Activated CD8-positive, alpha-beta T cell treated with anti-CD3 and anti-CD28 coated beads for 36 hours (primary cell): ENCODE results near the gene DDX47. TPM values are rescaled to one million over a fixed set of nuclear protein-coding genes. Genes with fewer than 3 reads are reported as not detected.

ENCODE experiments used
- ATAC-seq: fragments of 200-7000 bp; cut with Tn5 transposase; one replicate; pipeline ENCODE4 v1.10.0; 2021; ENCODE audit warnings: mild to moderate bottlenecking, moderate library complexity
- CTCF ChIA-PET: fragments of 350-600 bp; sonication (Branson Sonifier 250); formaldehyde crosslinking; loops from one replicate; lab custom pipeline; 2021; ENCODE audit warnings: antibody characterized with exemption; lab: Charles Lee
- POLR2A ChIA-PET: fragments of 350-600 bp; sonication (Branson Sonifier 250); formaldehyde crosslinking; loops from one replicate; lab custom pipeline; 2021; ENCODE audit warnings: antibody characterized with exemption; lab: Charles Lee
- DNase-seq: peaks from one replicate; pipeline ENCODE4 v3.0.0-alpha.2; 2020
- H3K27ac Mint-ChIP-seq: one replicate; pipeline ENCODE4 v1.8.0; 2021; ENCODE audit warnings: mild to moderate bottlenecking, mixed read lengths
- H3K27me3 Mint-ChIP-seq: one replicate; pipeline ENCODE4 v1.8.0; 2021; ENCODE audit warnings: mixed read lengths
- H3K36me3 Mint-ChIP-seq: one replicate; pipeline ENCODE4 v1.8.0; 2021; ENCODE audit warnings: low read depth, mixed read lengths
- H3K4me1 Mint-ChIP-seq: one replicate; pipeline ENCODE4 v1.8.0; 2021; ENCODE audit warnings: low read depth, mixed read lengths
- H3K4me3 Mint-ChIP-seq: one replicate; pipeline ENCODE4 v1.8.0; 2021; ENCODE audit warnings: mild to moderate bottlenecking, moderate library complexity, mixed read lengths
- H3K9me3 Mint-ChIP-seq: one replicate; pipeline ENCODE4 v1.8.0; 2021; ENCODE audit warnings: mixed read lengths
- intact Hi-C: fragments of 100-400 bp; cut with micrococcal nuclease; formaldehyde crosslinking; loops from one replicate; pipeline ENCODE4 v1.10.0; 2022
- total RNA-seq, 2 experiments: library from RNA; stranded (reverse); gene quantifications; one replicate each; pipeline ENCODE4 v1.2.3, GENCODE V29; 2021
- TF ChIP-seq, protein P1 (sequence below): fragments of 200-600 bp; IDR thresholded peaks from one replicate; pipeline ENCODE4 v1.8.0; 2022; ENCODE audit warnings: antibody characterized with exemption, mild to moderate bottlenecking

Gene DDX47
- total RNA-seq, 2 experiments from 2014 or later, result 86.0 to 96.9 TPM

DNA sequence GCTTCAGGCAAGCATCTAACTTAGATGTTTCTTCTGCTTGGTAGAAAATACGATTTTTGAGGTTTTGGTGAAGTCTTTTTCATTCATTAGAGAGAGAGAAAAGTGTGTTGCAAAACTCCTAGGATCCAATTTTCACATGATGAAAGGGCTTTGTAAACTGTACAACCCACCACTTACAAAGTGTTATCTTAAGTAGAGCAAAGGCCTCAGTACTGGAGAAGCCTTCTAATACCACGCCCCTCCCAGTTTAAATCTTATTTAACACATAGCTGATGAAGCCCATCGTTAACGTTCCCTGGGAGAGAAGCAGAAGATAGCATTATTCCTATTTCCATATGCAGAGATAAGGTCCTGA lies 26.8 kb upstream of the DDX47 start:
- peaks cover 2% of the 10 kb centered on the region for H3K36me3 Mint-ChIP-seq
- POLR2A ChIA-PET, result interaction anchor here (0.6 to 2.3 kb wide), 3 partner anchors 50 to 429 kb away, joined by 3 to 12 read pairs (median 6); partner anchors contain the start of gene BORCS5
- DNase-seq (no peak), ATAC-seq (no peak)
- peak overlapping the region; percentile 86 for H3K4me3 Mint-ChIP-seq
- TF ChIP-seq, protein P1, sequence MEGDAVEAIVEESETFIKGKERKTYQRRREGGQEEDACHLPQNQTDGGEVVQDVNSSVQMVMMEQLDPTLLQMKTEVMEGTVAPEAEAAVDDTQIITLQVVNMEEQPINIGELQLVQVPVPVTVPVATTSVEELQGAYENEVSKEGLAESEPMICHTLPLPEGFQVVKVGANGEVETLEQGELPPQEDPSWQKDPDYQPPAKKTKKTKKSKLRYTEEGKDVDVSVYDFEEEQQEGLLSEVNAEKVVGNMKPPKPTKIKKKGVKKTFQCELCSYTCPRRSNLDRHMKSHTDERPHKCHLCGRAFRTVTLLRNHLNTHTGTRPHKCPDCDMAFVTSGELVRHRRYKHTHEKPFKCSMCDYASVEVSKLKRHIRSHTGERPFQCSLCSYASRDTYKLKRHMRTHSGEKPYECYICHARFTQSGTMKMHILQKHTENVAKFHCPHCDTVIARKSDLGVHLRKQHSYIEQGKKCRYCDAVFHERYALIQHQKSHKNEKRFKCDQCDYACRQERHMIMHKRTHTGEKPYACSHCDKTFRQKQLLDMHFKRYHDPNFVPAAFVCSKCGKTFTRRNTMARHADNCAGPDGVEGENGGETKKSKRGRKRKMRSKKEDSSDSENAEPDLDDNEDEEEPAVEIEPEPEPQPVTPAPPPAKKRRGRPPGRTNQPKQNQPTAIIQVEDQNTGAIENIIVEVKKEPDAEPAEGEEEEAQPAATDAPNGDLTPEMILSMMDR, result no peak
- CTCF ChIA-PET, result interaction anchor here (1.3 to 6.7 kb wide), 6 partner anchors 10 to 130 kb away, joined by 3 to 108 read pairs (median 29); partner anchors contain the start of gene DDX47
- no peaks in the 10 kb centered on the region for H3K9me3 Mint-ChIP-seq
- peaks cover 36% of the 10 kb centered on the region for H3K4me1 Mint-ChIP-seq
- intact Hi-C loops, result no loop called here
- H3K27me3 Mint-ChIP-seq, result no peaks in the 10 kb centered on the region
- peak overlapping the region; percentile 76 for H3K27ac Mint-ChIP-seq

DNA sequence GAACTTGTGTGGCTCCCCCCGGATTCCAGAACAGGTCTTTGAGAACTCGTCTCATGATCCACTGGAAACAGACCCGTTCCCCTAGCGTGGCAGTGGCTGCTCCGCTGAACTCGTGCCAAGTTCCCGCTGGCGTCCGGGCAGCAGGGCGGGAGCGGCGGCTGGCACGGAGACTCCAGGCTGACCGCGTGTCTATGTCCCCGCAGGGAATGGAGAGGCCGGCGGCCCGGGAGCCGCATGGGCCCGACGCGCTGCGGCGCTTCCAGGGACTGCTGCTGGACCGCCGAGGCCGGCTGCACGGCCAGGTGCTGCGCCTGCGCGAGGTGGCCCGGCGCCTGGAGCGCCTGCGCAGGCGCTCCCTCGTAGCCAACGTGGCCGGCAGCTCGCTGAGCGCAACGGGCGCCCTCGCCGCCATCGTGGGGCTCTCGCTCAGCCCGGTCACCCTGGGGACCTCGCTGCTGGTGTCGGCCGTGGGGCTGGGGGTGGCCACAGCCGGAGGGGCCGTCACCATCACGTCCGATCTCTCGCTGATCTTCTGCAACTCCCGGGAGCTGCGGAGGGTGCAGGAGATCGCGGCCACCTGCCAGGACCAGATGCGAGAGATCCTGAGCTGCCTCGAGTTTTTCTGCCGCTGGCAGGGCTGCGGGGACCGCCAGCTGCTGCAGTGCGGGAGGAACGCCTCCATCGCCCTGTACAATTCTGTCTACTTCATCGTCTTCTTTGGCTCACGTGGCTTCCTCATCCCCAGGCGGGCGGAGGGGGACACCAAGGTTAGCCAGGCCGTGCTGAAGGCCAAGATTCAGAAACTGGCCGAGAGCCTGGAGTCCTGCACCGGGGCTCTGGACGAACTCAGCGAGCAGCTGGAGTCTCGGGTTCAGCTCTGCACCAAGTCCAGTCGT lies 26.2 kb upstream of the DDX47 start:
- intact Hi-C loops, result no loop called here
- peak overlapping the region; percentile 86 for H3K4me3 Mint-ChIP-seq
- CTCF ChIA-PET, result interaction anchor here (0.7 to 6.7 kb wide), 11 partner anchors 10 to 425 kb away, joined by 3 to 108 read pairs (median 12); partner anchors contain the start of gene DDX47

DNA sequence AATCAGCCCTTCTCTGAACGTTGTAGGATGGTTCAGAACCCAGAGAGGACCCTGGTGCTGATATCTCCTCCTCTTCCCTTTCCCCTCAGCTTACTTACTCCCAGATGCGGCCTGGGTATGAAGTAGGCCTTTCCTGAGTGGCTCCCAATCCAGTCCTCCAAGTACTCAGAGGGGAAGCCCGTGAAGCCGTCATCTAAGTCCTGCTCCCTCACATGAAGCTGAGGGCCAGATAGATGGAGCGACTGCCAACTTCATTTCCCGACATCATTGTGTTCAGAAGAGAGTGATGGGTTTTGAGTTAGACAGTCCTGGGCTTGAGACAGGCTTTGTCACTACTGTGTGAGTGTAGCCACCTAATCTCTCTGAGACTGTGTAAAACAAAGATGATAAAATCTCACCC lies 25.0 kb upstream of the DDX47 start:
- Mint-ChIP-seq H3K27ac (peak overlapping the region; percentile 89), H3K36me3 (peaks cover 2% of the 10 kb centered on the region), H3K9me3 (no peaks in the 10 kb centered on the region), H3K4me1 (peaks cover 36% of the 10 kb centered on the region), H3K27me3 (no peaks in the 10 kb centered on the region), H3K4me3 (peak overlapping the region; percentile 86)
- peak; percentile 29 for ATAC-seq
- TF ChIP-seq, protein P1, result no peak
- ChIA-PET CTCF (interaction anchor here (0.6 to 6.7 kb wide), 15 partner anchors 14 to 424 kb away, joined by 3 to 108 read pairs (median 9); partner anchors contain the start of genes DDX47 and GPRC5A), POLR2A (interaction anchor here (0.6 to 2.3 kb wide), 11 partner anchors 9 to 246 kb away, joined by 3 to 12 read pairs (median 3); partner anchors contain the start of gene GPR19)
- no peak for DNase-seq
- intact Hi-C loops, result no loop called here

More for the DNA sequence above, 26.2 kb upstream of the DDX47 start:
- no peaks in the 10 kb centered on the region for H3K9me3 Mint-ChIP-seq
- peak; percentile 67 for DNase-seq
- POLR2A ChIA-PET, result interaction anchor here (0.6 to 2.3 kb wide), 10 partner anchors 8 to 430 kb away, joined by 3 to 12 read pairs (median 3); partner anchors contain the start of genes BORCS5 and DDX47
- ATAC-seq, result peak; percentile 88
- no peaks in the 10 kb centered on the region for H3K27me3 Mint-ChIP-seq
- peaks cover 2% of the 10 kb centered on the region for H3K36me3 Mint-ChIP-seq
- peak overlapping the region; percentile 89 for H3K27ac Mint-ChIP-seq
- peaks cover 36% of the 10 kb centered on the region for H3K4me1 Mint-ChIP-seq
- TF ChIP-seq, protein P1, result no peak

DNA sequence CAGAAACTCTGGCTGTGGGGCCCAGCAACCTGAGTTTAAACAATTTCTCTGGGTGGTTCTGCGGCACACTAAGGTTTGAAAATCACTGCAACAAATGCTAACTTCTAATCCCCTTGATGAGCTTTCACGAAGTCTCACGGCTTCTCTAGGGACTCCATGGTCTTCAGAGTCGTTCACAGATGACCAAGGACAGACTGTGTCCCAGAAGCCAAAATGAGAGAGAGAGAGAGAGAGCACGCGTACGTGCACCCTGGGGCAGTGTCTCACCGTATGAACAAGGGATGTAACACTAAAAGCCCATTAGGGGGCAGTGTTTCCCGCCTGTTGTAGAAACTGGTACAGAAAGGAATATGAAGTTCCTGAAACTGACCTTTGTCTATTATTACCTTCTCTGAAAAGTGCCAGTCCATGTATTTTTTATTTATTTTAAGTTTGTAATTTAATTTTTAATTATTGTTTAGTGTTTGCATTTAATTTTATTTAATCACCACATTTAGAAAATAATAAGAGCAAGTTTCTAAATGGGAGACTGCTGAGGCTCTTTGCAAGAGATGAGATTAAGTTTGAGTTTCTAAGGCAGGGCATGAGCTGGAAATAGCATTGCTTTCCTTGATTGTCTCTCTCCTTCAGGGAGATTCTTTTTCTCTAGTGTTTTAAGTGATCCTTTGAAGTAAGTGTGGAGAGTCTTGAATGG lies 24.3 kb upstream of the DDX47 start:
- DNase-seq, result peak; percentile 82
- intact Hi-C loops, result no loop called here

More for the DNA sequence above, 24.3 kb upstream of the DDX47 start:
- Mint-ChIP-seq H3K36me3 (peaks cover 2% of the 10 kb centered on the region), H3K4me1 (peaks cover 36% of the 10 kb centered on the region), H3K4me3 (peak overlapping the region; percentile 86), H3K9me3 (no peaks in the 10 kb centered on the region), H3K27ac (peak overlapping the region; percentile 89), H3K27me3 (no peaks in the 10 kb centered on the region)
- TF ChIP-seq, protein P1, result peak; percentile 92
- ChIA-PET POLR2A (interaction anchor here (0.7 to 2.3 kb wide), 7 partner anchors 10 to 466 kb away, joined by 3 to 12 read pairs (median 4); partner anchors contain the start of gene GPR19), CTCF (interaction anchor here (0.6 to 6.7 kb wide), 36 partner anchors 13 to 423 kb away, joined by 3 to 108 read pairs (median 4); partner anchors contain the start of genes DDX47 and GPRC5A)
- peak; percentile 80 for ATAC-seq
